PC-9 (cell line): ENCODE data around the gene GALNT16.

Source experiments
- CTCF ChIP-seq: fragments of 200-600 bp; sonication (generic); conservative IDR thresholded peaks from 2 replicates; pipeline ENCODE4 v1.6.1; 2017; ENCODE audit warnings: mixed run types, antibody characterized with exemption, mild to moderate bottlenecking, moderate library complexity
- EZH2 ChIP-seq: fragments of 200-600 bp; sonication (generic); IDR thresholded peaks from 2 replicates; pipeline ENCODE4 v1.8.0; 2017; ENCODE audit warnings: antibody characterized with exemption, low read depth

- TF ChIP-seq CTCF (no peak), EZH2 (no peak)
Observed at GRCh38 chr14:69249603-69250002, 10.4 kb upstream of the GALNT16 start.
